NB4 (cell line): ENCODE results near the gene PTRH1.

Experiments used
- DNase-seq: peaks from one replicate; pipeline ENCODE4 v3.0.0; 2010; ENCODE audit warnings: low read depth
- H3K4me3 ChIP-seq: one replicate; pipeline ENCODE4 v1.5.1; 2011; ENCODE audit warnings: mild to moderate bottlenecking, low read depth, low read length, moderate library complexity
- CTCF ChIP-seq: IDR thresholded peaks from one replicate; pipeline ENCODE4 v1.5.1; 2012; ENCODE audit warnings: low read depth, low read length
- MAX ChIP-seq: IDR thresholded peaks from 2 replicates; pipeline ENCODE4 v1.6.1; 2011; ENCODE audit warnings: low read depth, low read length
- MYC ChIP-seq: IDR thresholded peaks from 2 replicates; pipeline ENCODE4 v1.6.1; 2011; ENCODE audit warnings: low read depth, low read length
- POLR2A ChIP-seq: IDR thresholded peaks from 2 replicates; pipeline ENCODE4 v1.6.1; 2011; ENCODE audit warnings: mild to moderate bottlenecking; ENCODE audit not compliant: insufficient read length; ENCODE audit errors: extremely low read depth

PTRH1 gene

GRCh38 chr9:127753148-127753547, 37.7 kb upstream of the PTRH1 start:
- no peak for DNase-seq
- TF ChIP-seq CTCF (no peak), MAX (no peak), POLR2A (no peak), MYC (no peak)
- H3K4me3 ChIP-seq: no peak overlapping the region

- no peak for DNase-seq
- H3K4me3 ChIP-seq: no peak overlapping the region
- TF ChIP-seq POLR2A: no peak
- TF ChIP-seq MAX: no peak
These were observed 36.0 kb upstream of the PTRH1 start for GRCh38 chr9:127751269-127752054.

GRCh38 chr9:127749090-127749787, 33.8 kb upstream of the PTRH1 start:
- no peak overlapping the region for H3K4me3 ChIP-seq
- TF ChIP-seq POLR2A (no peak), CTCF (no peak), MAX (no peak), MYC (no peak)
- no peak for DNase-seq

GRCh38 chr9:127746959-127747569, 31.6 kb upstream of the PTRH1 start:
- no peak for TF ChIP-seq CTCF
- no peak for TF ChIP-seq MYC
- TF ChIP-seq POLR2A: no peak
- TF ChIP-seq MAX: no peak
- no peak for DNase-seq
- H3K4me3 ChIP-seq: no peak overlapping the region

GRCh38 chr9:127744398-127745110, 29.1 kb upstream of the PTRH1 start:
- H3K4me3 ChIP-seq: no peak overlapping the region
- no peak for DNase-seq
- no peak for TF ChIP-seq MAX
- no peak for TF ChIP-seq MYC
- no peak for TF ChIP-seq CTCF
- TF ChIP-seq POLR2A: no peak
